GM18520 (cell line): ENCODE results near the gene ATXN1.

ENCODE experiments used
- ATAC-seq: cut with Tn5 transposase; IDR thresholded peaks from one replicate; pipeline ENCODE4 v1.9.1; 2021; ENCODE audit not compliant: unreplicated experiment

The ATXN1 gene

GRCh38 chr6:16487996-16488674 is 273.1 kb downstream of the ATXN1 start:
- no peak for ATAC-seq

GRCh38 chr6:16486661-16487060 is 274.6 kb downstream of the ATXN1 start:
- no peak for ATAC-seq

GRCh38 chr6:16483315-16483875 is 277.9 kb downstream of the ATXN1 start:
- ATAC-seq: peak; percentile 31

GRCh38 chr6:16482702-16483314 is 278.5 kb downstream of the ATXN1 start:
- ATAC-seq: no peak

- no peak for ATAC-seq
These were observed 279.4 kb downstream of the ATXN1 start for GRCh38 chr6:16481697-16482399.

- no peak for ATAC-seq
These were observed 280.3 kb downstream of the ATXN1 start for GRCh38 chr6:16480763-16481560.

- no peak for ATAC-seq
These were observed 283.7 kb downstream of the ATXN1 start for GRCh38 chr6:16477367-16478149.

- peak; percentile 17 for ATAC-seq
These were observed 284.4 kb downstream of the ATXN1 start for GRCh38 chr6:16476861-16477260.

GRCh38 chr6:16475494-16475781 is 285.8 kb downstream of the ATXN1 start:
- no peak for ATAC-seq

- ATAC-seq: no peak
These were observed 286.3 kb downstream of the ATXN1 start for GRCh38 chr6:16474772-16475493.

GRCh38 chr6:16473908-16474771 is 287.1 kb downstream of the ATXN1 start:
- no peak for ATAC-seq

- ATAC-seq: peak; percentile 27
These were observed 287.9 kb downstream of the ATXN1 start for GRCh38 chr6:16473184-16473907.

GRCh38 chr6:16472349-16473069 is 288.8 kb downstream of the ATXN1 start:
- ATAC-seq: no peak

- ATAC-seq: no peak
These were observed 289.4 kb downstream of the ATXN1 start for GRCh38 chr6:16471910-16472297.

GRCh38 chr6:16471222-16471909 is 289.9 kb downstream of the ATXN1 start:
- peak; percentile 54 for ATAC-seq

GRCh38 chr6:16470502-16471221 is 290.6 kb downstream of the ATXN1 start:
- ATAC-seq: no peak
